ENCODE data around the gene WDR82. TPM values are rescaled to one million over a fixed set of nuclear protein-coding genes. Genes with fewer than 3 reads are reported as not detected.

WDR82 gene
- total RNA-seq, 3 donors from 2014 or later (not counting 1 experiment from before 2014, with no cell fraction given): 108 to 131 (median 109) TPM

- DNase-seq (no peak), ATAC-seq (peak in 1 of 3 donors; percentile 30)
- no peak overlapping the region for H3K4me3 ChIP-seq (ENCODE audit: low read length)
- intact Hi-C loops (cut with micrococcal nuclease): loop anchor here (2.0 kb wide), 1 partner anchor 18 kb away; no protein-coding TSS in a partner anchor
- Mint-ChIP-seq H3K36me3 (peaks cover 15% of the 10 kb centered on the region), H3K4me1 (peaks cover 63% of the 10 kb centered on the region in 2 donors), H3K9me3 (no peaks in the 10 kb centered on the region), H3K27ac (peak overlapping the region; percentile 88 to 90), H3K27me3 (ENCODE audit: low read depth in 2 of 2) (no peaks in the 10 kb centered on the region), H3K4me3 (peak overlapping the region; percentile 67)
- H3K27ac ChIP-seq (ENCODE audit: low read length): peak overlapping the region; percentile 70
- no peaks in the 10 kb centered on the region for H3K27me3 ChIP-seq (ENCODE audit: control insufficient read depth, insufficient read depth, low read length)
- H3K9me3 ChIP-seq (ENCODE audit: control insufficient read depth, insufficient read depth, low read length): no peaks in the 10 kb centered on the region
- no peak for TF ChIP-seq CTCF (IDR thresholded peaks at IDR 0.05)
- peaks cover 48% of the 10 kb centered on the region for H3K4me1 ChIP-seq (ENCODE audit: control insufficient read depth, insufficient read depth, low read length)
- 35% methylated on average over 8 of the region's 9 CpGs for WGBS (ENCODE audit: insufficient coverage)
- H3K36me3 ChIP-seq (ENCODE audit: control insufficient read depth, insufficient read depth, low read length): peaks cover 68% of the 10 kb centered on the region
Measured at GRCh38 chr3:52270252-52270754, 8.1 kb downstream of the WDR82 start.

- Mint-ChIP-seq H3K4me3 (no peak overlapping the region), H3K9me3 (no peaks in the 10 kb centered on the region), H3K36me3 (peaks cover 15% of the 10 kb centered on the region), H3K27ac (peak overlapping the region; percentile 88 to 90), H3K27me3 (ENCODE audit: low read depth in 2 of 2) (no peaks in the 10 kb centered on the region), H3K4me1 (peaks cover 57 to 60% of the 10 kb centered on the region in 2 donors)
- TF ChIP-seq CTCF (IDR thresholded peaks at IDR 0.05): no peak
- no peak for DNase-seq
- no peaks in the 10 kb centered on the region for H3K9me3 ChIP-seq (ENCODE audit: control insufficient read depth, insufficient read depth, low read length)
- no peaks in the 10 kb centered on the region for H3K27me3 ChIP-seq (ENCODE audit: control insufficient read depth, insufficient read depth, low read length)
- intact Hi-C loops (cut with micrococcal nuclease): loop anchor here (2.0 kb wide), 1 partner anchor 17 kb away; no protein-coding TSS in a partner anchor
- ATAC-seq: no peak
- WGBS (ENCODE audit: insufficient coverage): 60% methylated on average over 2 of the region's 3 CpGs
- H3K4me3 ChIP-seq (ENCODE audit: low read length): no peak overlapping the region
- peaks cover 70% of the 10 kb centered on the region for H3K36me3 ChIP-seq (ENCODE audit: control insufficient read depth, insufficient read depth, low read length)
- peak overlapping the region; percentile 70 for H3K27ac ChIP-seq (ENCODE audit: low read length)
- H3K4me1 ChIP-seq (ENCODE audit: control insufficient read depth, insufficient read depth, low read length): peaks cover 44% of the 10 kb centered on the region
Measured at GRCh38 chr3:52269776-52270175, 8.7 kb downstream of the WDR82 start.

GRCh38 chr3:52268036-52268435 lies 10.4 kb downstream of the WDR82 start:
- H3K27ac ChIP-seq (ENCODE audit: low read length): no peak overlapping the region
- no peaks in the 10 kb centered on the region for H3K27me3 Mint-ChIP-seq (ENCODE audit: low read depth in 2 of 2)
- H3K36me3 ChIP-seq (ENCODE audit: control insufficient read depth, insufficient read depth, low read length): peaks cover 77% of the 10 kb centered on the region
- no peak overlapping the region for H3K4me3 ChIP-seq (ENCODE audit: low read length)
- H3K36me3 Mint-ChIP-seq: peaks cover 32% of the 10 kb centered on the region
- no peak for TF ChIP-seq CTCF (IDR thresholded peaks at IDR 0.05)
- H3K9me3 ChIP-seq (ENCODE audit: control insufficient read depth, insufficient read depth, low read length): no peaks in the 10 kb centered on the region
- intact Hi-C loops (cut with micrococcal nuclease): no loop called here
- WGBS (ENCODE audit: insufficient coverage): 90% methylated on average over 7 of the region's 7 CpGs
- DNase-seq (peak in 1 of 2 donors; percentile 56), ATAC-seq (no peak)
- H3K4me1 ChIP-seq (ENCODE audit: control insufficient read depth, insufficient read depth, low read length): peaks cover 30% of the 10 kb centered on the region
- H3K27me3 ChIP-seq (ENCODE audit: control insufficient read depth, insufficient read depth, low read length): no peaks in the 10 kb centered on the region
- no peak overlapping the region for H3K4me3 Mint-ChIP-seq
- peaks cover 58 to 59% of the 10 kb centered on the region in 2 donors for H3K4me1 Mint-ChIP-seq
- H3K27ac Mint-ChIP-seq: peak overlapping the region; percentile 66 to 82
- H3K9me3 Mint-ChIP-seq: no peaks in the 10 kb centered on the region

- Mint-ChIP-seq H3K36me3 (peaks cover 39% of the 10 kb centered on the region), H3K9me3 (no peaks in the 10 kb centered on the region), H3K4me3 (no peak overlapping the region), H3K27ac (peak overlapping the region; percentile 27 to 43), H3K27me3 (ENCODE audit: low read depth in 2 of 2) (no peaks in the 10 kb centered on the region), H3K4me1 (peaks cover 44 to 51% of the 10 kb centered on the region in 2 donors)
- Histone ChIP-seq H3K4me3 (ENCODE audit: low read length) (no peak overlapping the region), H3K27ac (ENCODE audit: low read length) (no peak overlapping the region), H3K4me1 (ENCODE audit: control insufficient read depth, insufficient read depth, low read length) (peaks cover 21% of the 10 kb centered on the region), H3K9me3 (ENCODE audit: control insufficient read depth, insufficient read depth, low read length) (no peaks in the 10 kb centered on the region), H3K27me3 (ENCODE audit: control insufficient read depth, insufficient read depth, low read length) (no peaks in the 10 kb centered on the region), H3K36me3 (ENCODE audit: control insufficient read depth, insufficient read depth, low read length) (peaks cover 90% of the 10 kb centered on the region)
- ATAC-seq: no peak
- WGBS (ENCODE audit: insufficient coverage): 96% methylated on average over 6 of the region's 6 CpGs
- peak in 1 of 2 donors; percentile 28 for DNase-seq
- intact Hi-C loops (cut with micrococcal nuclease): no loop called here
- no peak for TF ChIP-seq CTCF (IDR thresholded peaks at IDR 0.05)
Measured at GRCh38 chr3:52265387-52265786, 13.1 kb downstream of the WDR82 start.

All from natural killer cell (primary cell).